NCI-H2196 treated with DMSO at 0.1 percent for 48 hours (cell line): ENCODE data around the gene ADORA1.

Source experiments
- DNase-seq: peaks from one replicate; lab custom pipeline; 2025; ENCODE audit not compliant: unreplicated experiment; lab: John Stamatoyannopoulos, UW

The ADORA1 gene

DNA sequence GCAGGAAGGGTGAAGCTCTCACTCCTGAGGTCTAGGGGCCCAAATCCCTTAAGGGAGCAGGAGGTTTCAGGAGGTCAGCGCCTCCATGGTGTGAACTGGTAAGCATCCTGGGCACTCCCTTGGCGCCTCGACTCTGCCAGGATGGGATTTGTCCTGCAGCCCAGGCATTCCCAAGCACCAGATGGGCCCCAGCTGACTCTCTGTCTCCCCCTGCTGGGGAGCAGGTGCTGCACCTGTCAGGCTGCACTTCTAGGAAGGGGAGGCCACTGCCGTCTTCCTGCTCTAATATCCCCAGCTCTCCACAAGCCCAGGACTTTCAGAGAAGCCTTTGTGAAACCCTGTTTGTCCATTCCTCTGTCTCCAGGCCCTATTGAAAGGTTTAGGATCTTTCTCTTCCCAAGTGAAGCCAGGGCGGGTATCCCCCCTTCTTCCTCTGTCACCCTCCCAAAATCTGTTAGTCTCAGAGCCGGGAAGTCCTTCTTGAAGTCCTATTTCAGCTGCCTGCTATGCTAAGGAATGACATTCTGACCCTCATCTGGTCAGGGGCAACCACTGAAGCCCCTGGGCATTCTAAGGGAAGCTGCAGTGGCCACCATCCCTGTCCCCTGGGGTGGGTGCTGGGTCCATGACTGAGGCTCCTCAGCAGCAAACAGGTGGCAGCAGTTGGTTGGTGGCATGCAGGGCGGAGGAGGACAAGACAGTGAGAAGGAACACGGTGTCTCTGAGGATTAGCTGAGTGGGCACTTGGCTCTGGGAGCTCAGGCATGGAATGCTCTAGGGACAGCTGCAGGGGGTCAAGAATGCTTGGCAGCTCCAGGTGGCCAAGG, 44.9 kb downstream of the ADORA1 start:
- peak; percentile 12 for DNase-seq

- no peak for DNase-seq
Measured at GRCh38 chr1:203173011-203173555, 45.6 kb downstream of the ADORA1 start.

GRCh38 chr1:203173566-203173965, 46.0 kb downstream of the ADORA1 start:
- DNase-seq = no peak

DNA sequence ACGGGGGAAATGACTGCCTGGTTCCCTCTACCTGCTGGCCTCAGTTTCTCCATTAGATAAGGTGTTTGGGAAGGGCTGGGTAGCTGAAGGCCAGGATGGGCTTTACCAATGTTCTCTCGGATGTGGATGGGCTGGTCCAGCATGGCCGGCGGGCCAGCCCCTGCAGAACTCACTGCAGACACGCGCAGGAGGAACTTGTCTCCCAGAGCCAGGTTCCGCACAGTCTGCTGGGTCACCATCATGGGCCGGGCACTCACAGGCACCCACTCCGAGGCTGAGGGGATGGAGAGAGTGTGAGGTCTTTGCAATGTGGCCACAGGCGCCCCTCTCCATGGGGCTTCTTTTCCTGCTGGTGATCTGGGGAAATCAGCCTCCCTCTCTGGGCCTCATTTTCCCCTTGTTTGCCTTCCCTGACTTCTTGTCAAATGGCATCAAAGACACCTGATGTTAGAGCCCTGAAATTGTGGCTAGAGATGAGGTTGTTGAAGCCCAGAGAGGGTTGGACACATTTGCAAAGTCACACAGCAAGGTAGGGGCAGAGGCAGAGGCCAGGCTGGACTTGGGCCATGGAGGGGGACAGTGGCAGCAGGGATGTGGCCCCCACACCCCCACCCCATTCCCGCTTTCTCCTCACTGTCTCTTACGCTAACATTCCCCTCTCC, 46.9 kb downstream of the ADORA1 start:
- DNase-seq = no peak

DNA sequence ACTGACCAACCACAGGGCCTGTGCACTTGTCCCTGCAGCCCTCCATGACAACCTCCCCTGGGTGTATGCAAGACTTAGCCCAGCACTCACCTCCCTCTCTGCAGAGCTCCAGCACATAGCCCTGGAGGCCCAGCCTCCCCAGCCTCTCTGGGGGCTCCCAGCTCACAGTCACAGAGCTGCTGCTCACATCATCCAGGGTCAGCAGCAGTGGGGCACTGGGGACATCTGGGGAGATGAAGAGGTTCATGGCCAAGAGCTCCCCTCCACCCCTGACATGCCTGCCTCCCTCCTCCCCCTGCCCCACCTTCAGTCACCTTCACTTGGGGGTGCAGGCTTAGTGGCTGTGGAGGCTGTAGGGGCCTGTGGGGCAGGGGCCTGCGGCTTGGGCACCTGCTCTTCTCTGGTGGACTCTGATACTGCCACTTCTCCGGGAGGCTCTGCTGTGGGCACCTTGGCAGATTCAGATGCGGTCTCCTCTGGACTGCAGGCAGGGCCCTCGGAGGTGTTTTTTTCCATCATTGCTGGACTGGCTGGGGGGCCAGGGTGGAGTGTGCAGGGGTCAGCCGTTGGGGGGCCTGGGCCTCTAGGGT, 47.8 kb downstream of the ADORA1 start, which contains the start of gene MYBPH:
Gene MYBPH, minus strand, starts transcription at position 590 of the 590 bp plus-strand sequence. Its CDS starts 71 bp downstream, at position 519.
- no peak for DNase-seq

GRCh38 chr1:203175827-203176241, 48.3 kb downstream of the ADORA1 start:
- DNase-seq = no peak

GRCh38 chr1:203176273-203177035, 48.9 kb downstream of the ADORA1 start:
- no peak for DNase-seq

GRCh38 chr1:203177036-203177405, 49.5 kb downstream of the ADORA1 start:
- no peak for DNase-seq

- DNase-seq = no peak
Measured at GRCh38 chr1:203177470-203178039, 50.0 kb downstream of the ADORA1 start.

DNA sequence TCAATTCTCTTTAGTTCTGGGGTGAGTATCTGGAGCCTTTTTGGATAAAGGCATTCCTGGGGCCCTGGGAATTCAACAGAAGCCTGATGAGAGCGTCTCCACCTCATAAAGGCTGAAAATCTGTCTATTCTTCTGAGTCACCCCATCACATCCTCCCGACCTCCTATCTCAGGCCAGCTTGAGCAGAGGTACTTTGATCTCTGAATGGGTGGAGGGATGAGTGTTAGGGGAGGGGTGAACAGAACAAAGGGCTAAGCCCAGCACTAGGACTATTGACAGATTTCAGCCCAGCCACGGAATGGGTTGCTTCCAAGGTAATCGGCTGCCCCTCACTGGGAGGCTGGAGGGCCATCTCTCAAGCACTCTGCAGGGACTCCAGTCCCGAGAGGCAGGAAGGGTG, 50.6 kb downstream of the ADORA1 start:
- DNase-seq = no peak

DNA sequence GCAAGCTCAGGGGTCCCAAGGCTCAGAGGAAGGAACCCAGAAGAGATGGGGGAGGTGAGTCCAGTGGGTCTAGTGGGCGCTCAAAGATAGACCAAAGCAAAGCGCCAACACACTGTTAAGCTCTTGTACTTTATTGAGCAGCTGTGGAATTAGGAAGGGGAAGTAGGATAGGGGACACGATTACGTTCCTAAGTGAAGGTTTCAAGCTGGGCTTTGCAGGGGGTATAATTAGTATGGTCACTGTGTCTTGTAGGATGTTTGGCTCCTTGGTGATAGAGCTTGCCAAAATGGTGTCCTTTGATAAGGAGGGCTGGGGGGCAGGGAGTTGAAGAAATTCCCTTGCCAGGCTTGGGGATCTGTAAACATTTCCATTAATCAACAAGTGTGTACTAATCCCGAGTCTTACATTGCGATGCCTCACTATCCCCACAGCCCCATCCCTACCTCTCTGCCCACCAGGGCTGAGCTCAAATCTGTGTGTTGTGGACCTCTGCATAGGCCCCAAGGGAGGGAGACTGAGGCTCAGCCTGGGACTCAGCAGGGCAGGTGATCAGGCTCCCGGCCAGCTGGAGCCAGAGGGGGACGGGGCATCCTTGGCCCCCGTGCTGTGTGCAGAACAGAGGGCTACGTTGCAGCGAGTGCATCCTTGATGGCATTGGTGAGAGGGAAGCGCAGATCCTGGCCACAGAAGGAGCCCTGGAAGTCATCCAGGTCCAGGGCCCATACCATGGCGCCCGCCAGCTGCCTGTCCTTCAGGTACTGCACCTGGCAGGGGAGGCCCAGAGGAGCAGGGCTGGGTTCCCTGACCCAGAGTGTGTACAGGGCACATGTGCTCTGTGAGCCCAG, 51.5 kb downstream of the ADORA1 start:
- DNase-seq = no peak

- no peak for DNase-seq
Measured at GRCh38 chr1:203179667-203180005, 52.1 kb downstream of the ADORA1 start.

DNA sequence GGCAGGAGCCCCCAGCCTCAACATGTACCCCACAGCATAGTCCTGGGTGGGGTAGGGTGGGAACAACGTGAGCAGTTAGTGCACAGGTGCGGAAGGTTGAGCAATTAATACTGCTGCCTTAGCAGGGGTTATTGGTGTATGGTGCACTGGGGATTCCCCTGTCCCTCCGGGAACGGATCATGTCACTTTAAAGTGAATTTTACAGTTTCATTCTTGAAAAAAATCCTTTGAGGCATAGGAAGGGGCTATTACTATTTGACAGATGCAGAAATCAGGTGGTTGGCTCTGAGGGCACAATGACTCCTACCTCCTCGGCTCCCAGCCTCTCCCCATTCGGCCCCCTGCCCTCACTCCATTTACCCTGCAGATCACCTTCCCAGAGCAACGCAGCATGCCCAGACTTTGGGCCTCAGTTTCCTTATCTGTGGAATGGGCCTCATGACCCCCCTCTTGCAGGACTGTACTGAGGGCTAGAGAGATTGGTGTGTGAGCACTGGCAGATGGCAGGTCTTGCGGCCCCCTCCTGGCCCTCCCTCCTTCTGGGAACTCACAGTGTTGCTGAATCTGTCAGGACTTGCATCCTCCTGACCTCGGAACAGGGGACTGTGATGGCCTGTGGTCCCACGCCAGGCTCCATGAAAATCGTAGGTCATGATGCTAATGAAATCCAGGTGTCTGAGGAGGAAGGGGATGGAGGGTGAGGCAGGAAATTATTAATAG, 53.2 kb downstream of the ADORA1 start:
- DNase-seq = no peak

DNA sequence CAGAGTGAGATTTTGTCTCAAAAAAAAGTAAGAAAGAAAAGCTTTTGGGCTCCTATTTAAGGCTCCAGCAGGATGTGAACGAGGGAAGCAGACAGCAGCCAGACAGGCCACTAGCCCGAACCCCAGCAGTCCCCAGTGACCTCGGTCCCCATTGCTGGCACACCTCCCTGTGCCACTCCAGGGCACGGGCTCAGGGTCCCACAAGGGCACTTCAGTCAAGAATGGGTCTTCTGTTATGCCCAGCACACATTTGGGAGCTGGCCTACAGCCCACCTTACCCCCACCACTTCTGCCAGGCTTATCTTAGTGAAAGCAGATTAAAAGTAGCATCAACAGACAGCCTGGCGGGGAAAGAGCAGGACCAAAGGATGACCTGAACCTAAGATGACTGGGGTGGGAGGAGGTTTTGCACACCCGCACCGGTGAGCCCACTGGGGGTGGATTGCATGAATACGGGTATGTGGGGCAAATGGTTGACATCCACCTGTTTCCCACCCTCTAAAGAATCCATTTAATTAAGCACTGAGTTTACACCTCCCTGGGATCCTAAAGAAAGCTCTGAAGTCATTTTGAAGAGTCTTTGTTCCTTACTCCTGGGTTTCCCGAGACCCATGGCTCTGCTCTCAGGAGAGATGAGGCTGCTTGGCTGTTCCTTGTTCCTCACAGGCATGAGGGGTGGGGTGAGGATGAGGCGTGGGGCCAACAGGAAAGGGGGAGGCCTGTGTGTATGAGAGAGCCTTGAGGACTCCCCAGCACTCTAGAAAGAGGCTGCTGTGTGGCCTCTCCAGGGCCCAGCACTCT, 54.3 kb downstream of the ADORA1 start:
- no peak for DNase-seq

DNA sequence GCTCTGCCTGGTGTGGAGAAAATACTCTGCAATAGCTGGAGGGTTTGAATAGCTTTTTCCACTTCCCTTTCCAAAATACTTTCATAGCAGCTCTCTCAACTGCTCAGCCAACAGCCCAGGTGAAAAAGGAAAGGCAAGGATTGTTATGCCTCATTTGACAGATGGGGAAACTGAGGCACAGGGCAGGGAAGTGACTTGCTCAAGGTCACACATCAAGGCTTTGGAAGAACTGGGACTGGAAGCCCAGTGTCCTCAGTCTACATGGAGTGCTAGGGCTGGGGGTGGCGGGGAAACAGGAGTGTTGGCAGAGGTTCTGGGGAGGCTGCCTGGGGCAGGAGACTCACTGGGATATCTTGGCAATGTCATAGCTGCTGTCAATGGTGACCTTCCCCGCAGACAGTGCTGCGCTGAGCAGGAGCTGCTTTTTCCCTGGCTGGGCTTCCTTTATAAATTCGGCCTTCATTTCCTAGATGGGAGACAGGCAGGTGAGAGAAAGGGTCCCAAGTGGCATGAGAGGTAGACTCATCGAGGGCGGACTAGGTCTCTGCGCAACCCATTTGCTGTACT, 54.9 kb downstream of the ADORA1 start:
- no peak for DNase-seq

DNA sequence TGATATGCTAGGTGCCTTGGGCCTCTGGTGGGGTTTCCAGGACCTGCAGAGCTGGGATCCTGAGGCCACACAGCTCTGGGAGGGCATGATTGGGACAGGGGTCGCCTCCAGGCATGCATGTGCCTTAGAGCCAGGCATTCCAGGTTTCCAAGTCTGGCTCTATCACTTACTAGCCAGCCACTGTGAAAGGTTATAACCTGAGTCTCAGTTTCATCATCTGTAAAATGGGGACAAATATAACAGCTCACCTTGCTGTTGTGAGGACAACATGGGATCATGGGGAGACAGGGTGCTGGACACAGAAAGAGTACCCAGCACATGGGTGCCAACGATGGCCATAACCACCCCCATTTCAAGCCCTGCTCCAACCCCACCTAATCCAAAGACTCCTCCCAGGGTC, 56.3 kb downstream of the ADORA1 start:
- DNase-seq = no peak

DNA sequence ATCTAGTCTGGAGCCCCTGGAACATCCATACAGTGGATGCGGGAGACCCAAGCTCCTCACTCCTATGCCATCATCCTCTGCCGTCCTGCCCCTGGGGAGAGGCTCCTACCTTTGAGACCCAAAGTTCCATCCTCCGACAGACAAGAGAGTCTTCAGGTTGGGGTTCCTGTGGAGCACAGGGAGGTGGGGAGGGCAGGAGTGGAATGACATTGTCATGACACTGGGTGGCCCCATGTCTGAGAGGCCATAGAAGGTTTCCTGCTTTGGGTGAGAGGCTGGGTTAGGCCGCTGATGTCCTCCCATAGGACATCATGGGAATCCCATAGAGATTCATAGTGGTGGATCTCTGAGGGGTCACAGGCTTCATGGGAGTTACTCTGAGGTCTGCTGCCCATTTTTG, 56.9 kb downstream of the ADORA1 start:
- no peak for DNase-seq

DNA sequence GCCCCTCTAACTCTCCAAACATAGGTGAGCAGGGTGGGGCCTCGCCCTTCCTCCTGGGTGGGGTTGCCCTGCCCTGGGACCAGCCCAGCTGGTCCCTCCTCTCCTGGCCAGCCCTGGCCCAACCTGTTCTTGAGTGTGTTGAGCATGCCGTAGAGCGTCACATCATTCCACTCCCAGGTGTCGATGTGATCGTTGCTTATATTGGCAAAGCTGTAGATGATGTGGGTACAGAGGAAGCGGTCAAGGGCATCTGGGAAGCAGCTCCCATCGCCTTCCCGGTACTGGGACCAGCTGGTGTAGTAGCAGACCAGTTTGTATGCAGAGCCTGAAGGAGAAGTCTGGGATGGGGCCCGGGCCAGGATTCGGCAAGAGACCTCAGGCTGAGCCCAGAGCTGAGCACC, 57.5 kb downstream of the ADORA1 start:
- no peak for DNase-seq
